Myometrial cell (primary cell): ENCODE data around the gene APOBEC2. TPM values are rescaled to one million over a fixed set of nuclear protein-coding genes. Genes with fewer than 3 reads are reported as not detected.

Experiments used
- total RNA-seq: library from RNA; depleted of rRNA; stranded (reverse); fragments of >200 nt; gene quantifications from 2 replicates; pipeline ENCODE4 v1.2.3, GENCODE V29; 2015

The APOBEC2 gene
- not detected in 2 replicates for total RNA-seq

DNA sequence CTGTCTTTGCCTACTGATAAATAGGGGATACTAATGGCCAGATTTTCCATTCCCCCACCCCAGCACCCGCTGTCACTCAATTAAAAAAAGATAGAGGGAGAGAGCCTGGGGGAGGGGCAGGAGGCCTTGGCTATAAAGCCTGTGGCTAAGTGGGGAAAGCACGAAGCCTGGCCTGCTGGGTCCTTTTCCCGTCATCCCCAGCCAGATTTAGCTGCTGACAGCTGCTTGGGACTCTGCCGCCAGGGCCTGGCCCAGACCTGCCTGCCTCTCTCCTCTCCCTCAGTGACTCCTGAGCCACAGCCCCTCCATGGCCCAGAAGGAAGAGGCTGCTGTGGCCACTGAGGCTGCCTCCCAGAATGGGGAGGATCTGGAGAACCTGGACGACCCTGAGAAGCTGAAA lies at the start of gene APOBEC2:
Gene APOBEC2, plus strand, starts transcription at position 162 of the 400 bp plus-strand sequence. Its CDS starts 146 bp downstream, at position 308.

DNA sequence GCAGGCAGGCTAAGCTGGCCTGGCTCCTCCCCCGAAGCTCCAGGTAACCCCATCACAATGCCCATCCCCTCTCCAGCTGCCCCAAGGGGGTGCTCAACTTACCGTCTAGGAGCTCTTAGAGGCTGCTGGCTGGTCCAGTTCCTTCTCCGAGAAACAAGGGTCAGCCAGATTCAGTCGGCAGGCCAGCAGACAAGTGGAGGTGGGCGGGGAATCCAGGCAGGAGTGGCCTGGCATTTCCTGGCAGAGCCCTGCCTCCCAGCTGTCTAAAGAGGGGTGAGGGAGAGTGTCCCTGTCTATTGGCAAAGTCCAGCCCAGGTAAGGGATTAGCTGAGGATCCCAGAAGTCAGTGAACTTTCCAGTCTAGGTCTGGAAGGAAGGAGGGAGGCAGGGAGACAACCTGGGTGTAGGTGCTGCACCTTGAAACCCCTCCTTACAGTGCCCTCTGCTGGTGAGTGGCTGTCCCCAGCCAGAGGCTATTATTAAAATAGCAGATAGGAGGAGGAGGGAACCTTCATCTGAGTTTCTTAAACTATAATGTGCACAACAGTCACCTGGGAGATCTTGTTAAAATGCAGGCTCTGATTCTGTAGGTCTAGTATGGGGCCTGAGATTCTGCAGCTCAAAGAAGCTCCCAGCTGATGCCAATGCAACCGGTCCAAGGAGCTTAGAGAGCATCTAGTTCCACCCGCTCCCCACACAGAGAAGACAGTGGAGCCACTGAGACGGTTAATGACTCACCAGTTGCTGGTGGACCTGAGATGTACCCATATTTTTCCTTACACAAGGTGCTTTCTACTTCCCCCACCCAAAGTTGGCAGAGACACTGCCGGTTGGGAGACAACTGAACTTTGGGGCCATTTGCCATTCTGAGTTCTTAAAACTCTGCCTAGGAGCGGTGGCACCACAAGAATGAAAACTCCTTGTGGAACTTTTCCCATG lies 13.7 kb upstream of the APOBEC2 start, which contains the start of gene UNC5CL:
Gene UNC5CL, minus strand, starts transcription at position 162 of the 939 bp plus-strand sequence. CDS start 4,147 bp downstream, outside the sequence.

DNA sequence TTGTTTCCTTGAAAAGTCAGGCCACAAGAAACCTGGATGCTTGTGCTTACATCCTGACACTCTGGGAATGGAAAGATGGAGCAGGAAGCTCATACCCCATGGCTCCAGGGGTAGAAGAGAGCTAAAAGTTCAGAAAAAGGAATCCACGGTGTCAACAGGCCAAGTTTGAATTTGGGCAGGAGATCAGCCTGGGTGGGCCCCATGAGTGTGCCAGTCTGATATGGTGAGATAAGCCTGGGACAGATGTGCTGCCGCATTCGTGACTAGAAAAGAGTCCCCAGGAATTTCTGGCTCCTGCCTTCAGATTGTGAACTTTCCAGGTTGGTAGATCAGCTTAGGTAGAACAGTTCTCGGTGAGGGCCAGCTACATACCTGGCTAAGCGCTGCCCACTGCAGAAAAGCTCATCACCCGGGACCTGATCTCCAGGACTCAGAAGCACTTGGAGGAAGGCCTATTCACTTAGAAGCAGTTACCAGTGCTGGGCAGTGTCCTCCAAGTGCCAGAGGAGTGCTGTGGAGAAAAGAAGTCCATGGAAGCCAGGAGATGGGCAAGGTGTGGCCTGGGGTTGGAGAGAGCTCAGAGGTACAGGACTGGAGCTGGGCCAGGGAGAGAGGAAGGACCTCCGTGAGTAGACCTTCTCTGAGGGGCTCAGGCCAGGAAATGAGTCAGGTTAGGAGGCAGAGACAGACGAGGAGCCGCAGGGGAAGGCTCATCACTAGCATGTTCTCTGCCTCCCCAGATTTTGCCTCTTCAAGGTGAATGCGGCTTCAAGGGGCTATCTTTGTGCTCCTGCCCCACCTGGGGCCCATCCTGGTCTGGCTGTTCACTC lies 10.6 kb upstream of the APOBEC2 start, which contains the start of gene TSPO2:
Gene TSPO2, plus strand, starts transcription at position 242 of the 830 bp plus-strand sequence. Its CDS starts 519 bp downstream, at position 761.

DNA sequence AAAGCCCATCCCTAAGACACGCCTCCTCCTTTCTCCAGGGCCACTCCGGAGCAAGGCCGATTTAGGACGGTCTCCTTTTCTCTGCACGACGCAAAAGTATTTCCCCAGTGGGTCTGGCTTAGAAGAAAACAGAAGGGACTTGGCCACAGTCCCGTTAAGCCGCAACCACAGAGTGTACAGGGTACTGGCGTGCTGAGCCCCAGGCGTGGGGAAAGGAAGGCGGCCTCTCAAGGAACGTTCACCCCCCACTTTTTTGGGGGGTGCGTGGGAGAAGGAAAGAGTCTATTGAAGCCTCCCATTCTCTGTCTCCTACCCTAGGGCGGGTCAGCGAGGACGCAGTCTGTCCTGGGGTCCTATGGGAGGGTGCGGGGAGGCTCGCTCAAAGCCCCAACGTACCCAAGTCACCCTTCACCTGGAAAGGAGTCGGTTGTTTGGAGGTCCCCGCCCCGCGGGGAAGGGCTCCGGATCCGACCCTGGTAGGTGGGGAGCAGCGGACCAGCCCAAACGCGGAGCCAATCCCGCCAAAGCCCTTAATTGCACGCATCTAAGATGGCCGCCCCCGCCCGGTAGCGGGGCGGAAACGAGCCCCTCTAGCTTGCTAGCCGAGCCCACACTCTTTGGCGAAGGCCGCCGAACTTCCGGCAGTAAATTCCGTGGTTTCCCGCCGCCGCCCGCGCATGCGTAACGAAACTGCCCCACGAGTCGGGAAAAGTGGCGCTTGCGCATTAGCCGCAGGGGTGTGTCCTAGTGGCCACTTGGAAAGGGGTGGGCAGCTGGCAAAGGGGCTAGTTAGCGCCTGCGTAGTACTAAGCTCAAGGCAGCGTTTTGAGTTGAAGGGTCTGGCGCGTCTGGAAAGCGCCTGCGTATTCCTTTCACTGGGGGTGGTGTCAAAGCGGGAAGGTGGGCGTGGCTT lies 19.2 kb downstream of the APOBEC2 start, which contains the start of gene OARD1:
Gene OARD1, minus strand, starts transcription at position 434 of the 913 bp plus-strand sequence. CDS start 722 bp downstream, outside the sequence.

DNA sequence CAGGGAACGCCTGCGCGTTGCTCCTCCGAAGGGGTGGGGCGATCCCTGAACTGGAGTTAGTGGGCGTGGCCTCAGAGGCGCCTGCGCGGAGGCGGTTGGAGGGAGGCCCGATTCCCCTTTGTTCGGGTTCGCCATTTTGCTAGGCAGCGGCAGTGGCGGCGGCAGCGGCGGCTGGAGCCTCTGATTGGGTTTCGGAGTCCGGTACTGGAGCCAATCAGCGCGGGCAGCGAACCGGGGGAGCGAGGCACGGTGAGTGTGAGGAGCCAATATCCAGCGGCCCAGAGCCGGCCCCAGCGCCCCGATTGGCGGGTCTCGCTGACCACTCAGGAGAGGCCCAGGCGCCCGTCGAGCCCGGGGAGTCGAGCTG lies 19.8 kb downstream of the APOBEC2 start, which contains the start of gene NFYA:
Gene NFYA, plus strand, starts transcription at position 139 of the 367 bp plus-strand sequence. CDS start 6,116 bp downstream, outside the sequence.

Other genes with a start within 250 kb of the APOBEC2 start
- not detected in 2 replicates for gene UNC5CL, start 14.0 kb upstream of the APOBEC2 start, total RNA-seq
- not detected in 2 replicates for gene TSPO2, start 10.7 kb upstream of the APOBEC2 start, total RNA-seq
- gene OARD1, start 19.2 kb downstream of the APOBEC2 start, total RNA-seq = 9.4 and 14.4 TPM in 2 replicates
- gene NFYA, start 19.8 kb downstream of the APOBEC2 start, total RNA-seq = 8.1 and 8.7 TPM in 2 replicates
- gene TREML1, start 101.1 kb downstream of the APOBEC2 start, total RNA-seq = not detected in 2 replicates
- gene TREM2, start 109.9 kb downstream of the APOBEC2 start, total RNA-seq = not detected in 2 replicates
- not detected in 2 replicates for gene TREML2, start 147.9 kb downstream of the APOBEC2 start, total RNA-seq
- gene TREML4, start 175.1 kb downstream of the APOBEC2 start, total RNA-seq = not detected in 2 replicates
- gene TREM1, start 233.5 kb downstream of the APOBEC2 start, total RNA-seq = not detected in 2 replicates